Glutamatergic neuron (in vitro differentiated cells): ENCODE data around the gene DUSP2. TPM values are rescaled to one million over a fixed set of nuclear protein-coding genes. Genes with fewer than 3 reads are reported as not detected.

Source experiments
- DNase-seq: peaks from one replicate; pipeline ENCODE4 v3.0.0; 2022
- H3K27ac Mint-ChIP-seq: one replicate; pipeline ENCODE4 v1.8.0; 2020; ENCODE audit warnings: mild to moderate bottlenecking, mixed read lengths, inconsistent platforms; ENCODE audit not compliant: unreplicated experiment
- H3K27me3 Mint-ChIP-seq: one replicate; pipeline ENCODE4 v1.8.0; 2020; ENCODE audit warnings: mild to moderate bottlenecking, moderate library complexity, mixed read lengths, inconsistent platforms; ENCODE audit not compliant: unreplicated experiment
- H3K36me3 Mint-ChIP-seq: one replicate; pipeline ENCODE4 v1.8.0; 2020; ENCODE audit warnings: mild to moderate bottlenecking, mixed read lengths, inconsistent platforms; ENCODE audit not compliant: unreplicated experiment
- H3K4me1 Mint-ChIP-seq: one replicate; pipeline ENCODE4 v1.8.0; 2020; ENCODE audit warnings: mild to moderate bottlenecking, low read depth, mixed read lengths, inconsistent platforms; ENCODE audit not compliant: unreplicated experiment
- H3K4me3 Mint-ChIP-seq: one replicate; pipeline ENCODE4 v1.8.0; 2020; ENCODE audit warnings: mild to moderate bottlenecking, mixed read lengths, inconsistent platforms; ENCODE audit not compliant: unreplicated experiment
- H3K9me3 Mint-ChIP-seq: one replicate; pipeline ENCODE4 v1.8.0; 2020; ENCODE audit warnings: mild to moderate bottlenecking, moderate library complexity, mixed read lengths, inconsistent platforms; ENCODE audit not compliant: unreplicated experiment
- CTCF ChIP-seq: fragments of 200-600 bp; sonication (generic); IDR thresholded peaks from one replicate; pipeline ENCODE4 v1.5.0; 2021; ENCODE audit not compliant: partially characterized antibody, unreplicated experiment
- total RNA-seq: library from RNA; stranded (reverse); fragmentation: NEBNext Ultra II Directional; extraction: Animal tissue kit (Norgen Biotek cat#: 25700); gene quantifications from one replicate; pipeline ENCODE4 v1.2.1, GENCODE V29; 2021; ENCODE audit not compliant: unreplicated experiment

Gene DUSP2
- total RNA-seq, 1 donor from 2014 or later: 0.34 TPM

- H3K9me3 Mint-ChIP-seq: peaks cover 5% of the 10 kb centered on the region
- no peak for TF ChIP-seq CTCF
- no peak for DNase-seq
- peaks cover 12% of the 10 kb centered on the region for H3K4me1 Mint-ChIP-seq
- H3K27me3 Mint-ChIP-seq: peaks cover 5% of the 10 kb centered on the region
- H3K4me3 Mint-ChIP-seq: no peak overlapping the region
- H3K27ac Mint-ChIP-seq: no peak overlapping the region
- H3K36me3 Mint-ChIP-seq: peaks cover 10% of the 10 kb centered on the region
Measured at GRCh38 chr2:96105994-96106715, 39.1 kb downstream of the DUSP2 start.

- Mint-ChIP-seq H3K27me3 (peaks cover 5% of the 10 kb centered on the region), H3K27ac (no peak overlapping the region), H3K4me1 (peaks cover 16% of the 10 kb centered on the region), H3K9me3 (peaks cover 5% of the 10 kb centered on the region), H3K4me3 (peak overlapping the region; percentile 11), H3K36me3 (peaks cover 10% of the 10 kb centered on the region)
- no peak for TF ChIP-seq CTCF
- no peak for DNase-seq
Measured at GRCh38 chr2:96105152-96105915, 39.9 kb downstream of the DUSP2 start.

GRCh38 chr2:96104487-96104861 is 40.8 kb downstream of the DUSP2 start:
- TF ChIP-seq CTCF: no peak
- H3K4me1 Mint-ChIP-seq: peaks cover 16% of the 10 kb centered on the region
- peaks cover 10% of the 10 kb centered on the region for H3K36me3 Mint-ChIP-seq
- no peak overlapping the region for H3K4me3 Mint-ChIP-seq
- H3K27me3 Mint-ChIP-seq: peaks cover 5% of the 10 kb centered on the region
- DNase-seq: no peak
- no peak overlapping the region for H3K27ac Mint-ChIP-seq
- H3K9me3 Mint-ChIP-seq: peaks cover 5% of the 10 kb centered on the region

- Mint-ChIP-seq H3K4me1 (peaks cover 11% of the 10 kb centered on the region), H3K4me3 (no peak overlapping the region), H3K27ac (no peak overlapping the region), H3K27me3 (peaks cover 3% of the 10 kb centered on the region), H3K36me3 (peaks cover 10% of the 10 kb centered on the region), H3K9me3 (peaks cover 5% of the 10 kb centered on the region)
- TF ChIP-seq CTCF: no peak
- no peak for DNase-seq
Measured at GRCh38 chr2:96103761-96104486, 41.3 kb downstream of the DUSP2 start.
